Measurements from ENCODE around the gene DDX51. TPM values are rescaled to one million over a fixed set of nuclear protein-coding genes. Genes with fewer than 3 reads are reported as not detected.

DDX51 gene
- total RNA-seq, 1 donor from 2014 or later: 39.9 TPM

DNA sequence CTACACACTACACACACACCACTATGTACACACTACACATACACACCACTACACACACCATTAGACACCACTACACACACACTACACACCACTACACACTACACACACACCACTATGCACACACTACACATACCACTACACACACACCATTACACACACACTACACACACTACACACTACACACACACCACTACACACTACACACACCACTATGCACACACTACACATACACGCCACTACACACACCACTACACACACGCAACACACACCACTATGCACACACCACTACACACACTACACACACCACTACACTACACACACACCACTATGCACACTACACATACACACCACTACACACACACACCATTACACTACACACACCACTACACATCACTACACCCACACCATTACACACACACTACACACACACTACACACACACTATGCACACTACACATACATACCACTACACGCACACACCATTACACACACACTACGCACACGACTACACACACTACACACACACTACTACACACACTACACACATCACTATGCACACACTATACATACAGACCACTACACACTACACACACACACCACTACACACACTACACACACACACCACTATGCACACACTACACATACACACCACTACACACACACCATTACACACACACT lies 13.8 kb upstream of the DDX51 start:
- DNase-seq: no peak
- ChIA-PET CTCF (no interaction called here), POLR2A (no interaction called here)
- TF ChIP-seq CTCF (IDR thresholded peaks at IDR 0.05): no peak
- no peaks in the 10 kb centered on the region for H3K36me3 Mint-ChIP-seq (ENCODE audit: low read depth)
- intact Hi-C loops (cut with micrococcal nuclease): no loop called here
- no peaks in the 10 kb centered on the region for H3K9me3 Mint-ChIP-seq
- ATAC-seq (ENCODE audit: low read depth): no peak
- no peak overlapping the region for H3K4me3 Mint-ChIP-seq
- H3K27ac Mint-ChIP-seq: no peak overlapping the region
- H3K27me3 Mint-ChIP-seq: no peaks in the 10 kb centered on the region
- H3K4me1 Mint-ChIP-seq: peaks cover 2% of the 10 kb centered on the region

GRCh38 chr12:132156573-132157325 lies 12.6 kb upstream of the DDX51 start:
- peaks cover 2% of the 10 kb centered on the region for H3K4me1 Mint-ChIP-seq
- TF ChIP-seq CTCF (IDR thresholded peaks at IDR 0.05): no peak
- no peak overlapping the region for H3K27ac Mint-ChIP-seq
- no peaks in the 10 kb centered on the region for H3K27me3 Mint-ChIP-seq
- H3K36me3 Mint-ChIP-seq (ENCODE audit: low read depth): peaks cover 2% of the 10 kb centered on the region
- intact Hi-C loops (cut with micrococcal nuclease): no loop called here
- ATAC-seq (ENCODE audit: low read depth) (no peak), DNase-seq (no peak)
- POLR2A ChIA-PET: no interaction called here
- H3K4me3 Mint-ChIP-seq: no peak overlapping the region
- CTCF ChIA-PET: no interaction called here
- H3K9me3 Mint-ChIP-seq: no peaks in the 10 kb centered on the region

- ChIA-PET POLR2A (no interaction called here), CTCF (interaction anchor here (1.5 kb wide), 1 partner anchor 368 kb away, joined by 3 read pairs; no protein-coding TSS in a partner anchor)
- peaks cover 2% of the 10 kb centered on the region for H3K4me1 Mint-ChIP-seq
- H3K27me3 Mint-ChIP-seq: no peaks in the 10 kb centered on the region
- H3K27ac Mint-ChIP-seq: no peak overlapping the region
- DNase-seq (no peak), ATAC-seq (ENCODE audit: low read depth) (no peak)
- H3K9me3 Mint-ChIP-seq: no peaks in the 10 kb centered on the region
- intact Hi-C loops (cut with micrococcal nuclease): no loop called here
- no peak overlapping the region for H3K4me3 Mint-ChIP-seq
- no peak for TF ChIP-seq CTCF (IDR thresholded peaks at IDR 0.05)
- peaks cover 6% of the 10 kb centered on the region for H3K36me3 Mint-ChIP-seq (ENCODE audit: low read depth)
Measured at GRCh38 chr12:132155771-132156572, 11.9 kb upstream of the DDX51 start.

DNA sequence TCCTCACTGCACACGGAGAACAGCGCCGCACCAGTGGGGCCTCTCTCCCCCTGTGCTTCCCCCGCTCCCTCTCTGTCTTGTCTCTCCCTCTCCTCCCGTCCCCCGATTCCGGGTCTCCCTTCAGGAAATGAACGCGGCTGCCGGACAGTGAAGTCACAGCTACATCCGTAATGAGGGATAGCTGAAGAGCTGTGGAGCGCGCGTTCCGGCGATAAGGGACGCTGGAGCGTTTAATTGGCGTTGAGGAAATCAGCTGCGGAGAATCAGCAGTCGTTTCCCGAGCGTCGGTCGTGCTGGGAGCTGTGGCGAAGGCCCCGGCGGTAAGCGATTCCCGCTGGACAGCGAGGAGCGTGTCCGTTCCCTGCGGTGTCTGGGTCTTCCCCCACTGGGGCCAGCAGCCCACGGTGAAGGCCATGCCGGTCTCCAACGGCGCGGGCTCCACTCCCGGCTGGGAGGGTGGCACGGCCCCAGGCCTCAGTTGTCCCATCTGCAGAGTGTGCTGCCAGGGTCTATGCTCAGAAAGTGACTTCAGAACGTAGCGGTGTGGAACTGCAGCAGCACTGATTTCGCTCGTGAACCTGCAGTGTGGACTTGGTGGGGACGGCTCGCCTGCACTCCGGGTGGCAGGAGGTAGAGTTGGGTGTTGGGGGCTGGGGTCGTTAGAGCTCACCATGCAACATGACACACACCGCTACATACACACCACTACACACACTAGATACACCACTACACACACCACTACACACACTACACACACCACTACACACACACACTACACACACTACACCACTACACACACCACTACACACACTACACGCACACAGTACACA lies 11.0 kb upstream of the DDX51 start:
- ChIA-PET POLR2A (no interaction called here), CTCF (interaction anchor here (1.5 to 2.7 kb wide), 2 partner anchors 369 to 460 kb away, joined by 3 to 35 read pairs; no protein-coding TSS in a partner anchor)
- Mint-ChIP-seq H3K9me3 (no peaks in the 10 kb centered on the region), H3K4me3 (no peak overlapping the region), H3K27me3 (no peaks in the 10 kb centered on the region), H3K4me1 (peaks cover 2% of the 10 kb centered on the region), H3K36me3 (ENCODE audit: low read depth) (peaks cover 6% of the 10 kb centered on the region), H3K27ac (no peak overlapping the region)
- no peak for TF ChIP-seq CTCF (IDR thresholded peaks at IDR 0.05)
- DNase-seq (no peak), ATAC-seq (ENCODE audit: low read depth) (no peak)
- intact Hi-C loops (cut with micrococcal nuclease): loop anchor here (1.0 kb wide), 3 partner anchors 259 to 460 kb away; no protein-coding TSS in a partner anchor

Measured in activated B cell treated with CpG ODN at 0.5 μM for 24 hours (primary cell).